ENCODE data around the gene RXRA. TPM values are rescaled to one million over a fixed set of nuclear protein-coding genes. Genes with fewer than 3 reads are reported as not detected.

Gene RXRA
- total RNA-seq, 1 donor from 2014 or later = 22.8 TPM

GRCh38 chr9:134288746-134289145 lies 37.5 kb upstream of the RXRA start:
- H3K4me3 Mint-ChIP-seq (ENCODE audit: low read depth) = no peak overlapping the region
- H3K27ac Mint-ChIP-seq = no peak overlapping the region
- no peaks in the 10 kb centered on the region for H3K9me3 Mint-ChIP-seq
- intact Hi-C loops (cut with micrococcal nuclease) = no loop called here
- H3K36me3 Mint-ChIP-seq (ENCODE audit: low read depth) = no peaks in the 10 kb centered on the region
- no peak for DNase-seq (ENCODE audit: low spot score)
- no peaks in the 10 kb centered on the region for H3K4me1 Mint-ChIP-seq (ENCODE audit: low read depth)
- peaks cover 6% of the 10 kb centered on the region for H3K27me3 Mint-ChIP-seq (ENCODE audit: low read depth)

DNA sequence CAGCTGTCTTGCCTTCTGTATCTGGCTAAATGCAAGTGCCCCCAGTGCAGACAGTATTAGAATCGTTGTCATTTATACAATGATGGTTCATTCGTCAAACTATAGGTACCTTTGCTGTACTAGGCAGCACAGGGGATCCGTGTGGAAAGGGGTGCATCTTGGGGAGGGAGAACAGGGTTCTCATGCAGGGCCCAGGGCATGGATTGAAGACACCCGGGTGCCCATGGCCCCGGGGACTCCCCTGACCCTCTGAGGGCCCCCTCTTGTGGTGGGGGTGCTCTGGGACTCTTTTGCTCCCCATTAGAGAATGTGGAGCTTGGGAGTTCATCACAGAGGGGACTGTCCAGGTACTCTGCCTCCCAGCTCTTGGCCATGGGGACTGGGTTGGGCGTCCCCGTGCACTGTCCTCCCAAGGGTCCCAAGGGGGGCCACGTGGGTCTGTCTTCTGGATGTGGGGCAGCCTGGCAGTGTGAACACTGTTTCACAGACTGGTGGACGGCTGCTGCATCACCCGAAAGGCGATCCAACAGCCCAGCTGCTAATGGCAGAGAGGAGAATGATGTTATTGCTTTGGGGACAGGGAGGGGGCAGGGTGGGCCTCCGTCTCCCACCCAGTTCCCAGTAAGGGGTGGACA lies 36.9 kb upstream of the RXRA start:
- no peaks in the 10 kb centered on the region for H3K9me3 Mint-ChIP-seq
- H3K27me3 Mint-ChIP-seq (ENCODE audit: low read depth) = peaks cover 6% of the 10 kb centered on the region
- H3K4me1 Mint-ChIP-seq (ENCODE audit: low read depth) = no peaks in the 10 kb centered on the region
- no peak for DNase-seq (ENCODE audit: low spot score)
- no peaks in the 10 kb centered on the region for H3K36me3 Mint-ChIP-seq (ENCODE audit: low read depth)
- intact Hi-C loops (cut with micrococcal nuclease) = no loop called here
- no peak overlapping the region for H3K27ac Mint-ChIP-seq
- H3K4me3 Mint-ChIP-seq (ENCODE audit: low read depth) = no peak overlapping the region

DNA sequence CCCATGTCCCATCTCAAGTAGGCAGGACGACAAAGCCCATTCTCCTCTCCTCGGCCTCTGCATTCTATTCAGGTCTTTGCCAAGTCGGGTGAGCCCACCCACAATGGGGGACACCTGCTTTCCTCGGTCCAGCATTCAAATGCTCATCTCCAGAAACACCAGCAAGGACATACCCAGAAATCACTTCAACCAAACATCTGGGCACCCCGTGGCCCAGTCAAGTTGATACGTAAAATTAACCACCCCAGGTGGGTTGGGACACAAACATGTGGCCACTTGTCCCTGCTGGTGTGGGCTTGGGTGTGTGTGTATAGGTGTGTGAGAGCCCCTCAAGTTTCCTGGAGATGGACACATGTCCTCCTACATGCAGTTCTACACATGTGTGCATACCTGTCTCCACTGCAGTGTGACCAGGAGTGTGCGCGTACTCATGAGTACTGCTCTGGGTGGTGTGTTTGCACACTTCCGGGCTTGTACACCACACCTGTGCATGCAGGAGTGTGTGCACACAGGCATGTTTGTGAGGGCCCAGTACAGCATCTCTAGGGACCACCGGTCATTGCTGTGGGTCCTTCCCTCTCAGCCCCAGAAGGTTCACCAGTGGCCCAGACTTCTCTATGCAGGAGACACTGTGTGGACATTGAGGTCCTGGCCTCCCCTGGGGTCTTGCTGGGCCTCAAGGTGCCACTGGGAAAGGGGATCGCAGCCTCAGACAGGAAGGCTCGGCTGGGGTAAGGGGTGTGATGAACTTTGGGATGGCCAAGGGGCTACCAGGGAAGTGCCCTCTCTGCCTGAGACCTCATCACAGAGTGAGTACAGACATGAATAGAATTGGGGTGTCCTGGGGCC lies 35.4 kb upstream of the RXRA start:
- no peak for DNase-seq (ENCODE audit: low spot score)
- Mint-ChIP-seq H3K4me3 (ENCODE audit: low read depth) (no peak overlapping the region), H3K36me3 (ENCODE audit: low read depth) (no peaks in the 10 kb centered on the region), H3K4me1 (ENCODE audit: low read depth) (no peaks in the 10 kb centered on the region), H3K27me3 (ENCODE audit: low read depth) (peaks cover 4% of the 10 kb centered on the region), H3K27ac (no peak overlapping the region), H3K9me3 (no peaks in the 10 kb centered on the region)
- intact Hi-C loops (cut with micrococcal nuclease) = no loop called here

- intact Hi-C loops (cut with micrococcal nuclease) = no loop called here
- Mint-ChIP-seq H3K27ac (no peak overlapping the region), H3K27me3 (ENCODE audit: low read depth) (peaks cover 4% of the 10 kb centered on the region), H3K4me3 (ENCODE audit: low read depth) (no peak overlapping the region), H3K36me3 (ENCODE audit: low read depth) (no peaks in the 10 kb centered on the region), H3K9me3 (no peaks in the 10 kb centered on the region), H3K4me1 (ENCODE audit: low read depth) (no peaks in the 10 kb centered on the region)
- DNase-seq (ENCODE audit: low spot score) = no peak
Measured at GRCh38 chr9:134291452-134291881, 34.8 kb upstream of the RXRA start.

- intact Hi-C loops (cut with micrococcal nuclease) = no loop called here
- Mint-ChIP-seq H3K9me3 (no peaks in the 10 kb centered on the region), H3K4me3 (ENCODE audit: low read depth) (no peak overlapping the region), H3K27me3 (ENCODE audit: low read depth) (no peaks in the 10 kb centered on the region), H3K36me3 (ENCODE audit: low read depth) (no peaks in the 10 kb centered on the region), H3K4me1 (ENCODE audit: low read depth) (no peaks in the 10 kb centered on the region), H3K27ac (no peak overlapping the region)
- no peak for DNase-seq (ENCODE audit: low spot score)
Measured at GRCh38 chr9:134291961-134292871, 34.0 kb upstream of the RXRA start.

- no peak for DNase-seq (ENCODE audit: low spot score)
- Mint-ChIP-seq H3K27ac (no peak overlapping the region), H3K36me3 (ENCODE audit: low read depth) (no peaks in the 10 kb centered on the region), H3K9me3 (no peaks in the 10 kb centered on the region), H3K27me3 (ENCODE audit: low read depth) (no peaks in the 10 kb centered on the region), H3K4me1 (ENCODE audit: low read depth) (no peaks in the 10 kb centered on the region), H3K4me3 (ENCODE audit: low read depth) (no peak overlapping the region)
- intact Hi-C loops (cut with micrococcal nuclease) = no loop called here
Measured at GRCh38 chr9:134293031-134293521, 33.2 kb upstream of the RXRA start.

GRCh38 chr9:134293611-134294152 lies 32.6 kb upstream of the RXRA start:
- no peaks in the 10 kb centered on the region for H3K36me3 Mint-ChIP-seq (ENCODE audit: low read depth)
- H3K4me3 Mint-ChIP-seq (ENCODE audit: low read depth) = no peak overlapping the region
- no peaks in the 10 kb centered on the region for H3K9me3 Mint-ChIP-seq
- no peaks in the 10 kb centered on the region for H3K27me3 Mint-ChIP-seq (ENCODE audit: low read depth)
- intact Hi-C loops (cut with micrococcal nuclease) = no loop called here
- H3K27ac Mint-ChIP-seq = no peak overlapping the region
- no peak for DNase-seq (ENCODE audit: low spot score)
- H3K4me1 Mint-ChIP-seq (ENCODE audit: low read depth) = no peaks in the 10 kb centered on the region

GRCh38 chr9:134294153-134295071 lies 31.8 kb upstream of the RXRA start:
- no peak for DNase-seq (ENCODE audit: low spot score)
- H3K4me3 Mint-ChIP-seq (ENCODE audit: low read depth) = no peak overlapping the region
- H3K36me3 Mint-ChIP-seq (ENCODE audit: low read depth) = no peaks in the 10 kb centered on the region
- no peaks in the 10 kb centered on the region for H3K4me1 Mint-ChIP-seq (ENCODE audit: low read depth)
- no peak overlapping the region for H3K27ac Mint-ChIP-seq
- no peaks in the 10 kb centered on the region for H3K27me3 Mint-ChIP-seq (ENCODE audit: low read depth)
- no peaks in the 10 kb centered on the region for H3K9me3 Mint-ChIP-seq
- intact Hi-C loops (cut with micrococcal nuclease) = no loop called here

DNA sequence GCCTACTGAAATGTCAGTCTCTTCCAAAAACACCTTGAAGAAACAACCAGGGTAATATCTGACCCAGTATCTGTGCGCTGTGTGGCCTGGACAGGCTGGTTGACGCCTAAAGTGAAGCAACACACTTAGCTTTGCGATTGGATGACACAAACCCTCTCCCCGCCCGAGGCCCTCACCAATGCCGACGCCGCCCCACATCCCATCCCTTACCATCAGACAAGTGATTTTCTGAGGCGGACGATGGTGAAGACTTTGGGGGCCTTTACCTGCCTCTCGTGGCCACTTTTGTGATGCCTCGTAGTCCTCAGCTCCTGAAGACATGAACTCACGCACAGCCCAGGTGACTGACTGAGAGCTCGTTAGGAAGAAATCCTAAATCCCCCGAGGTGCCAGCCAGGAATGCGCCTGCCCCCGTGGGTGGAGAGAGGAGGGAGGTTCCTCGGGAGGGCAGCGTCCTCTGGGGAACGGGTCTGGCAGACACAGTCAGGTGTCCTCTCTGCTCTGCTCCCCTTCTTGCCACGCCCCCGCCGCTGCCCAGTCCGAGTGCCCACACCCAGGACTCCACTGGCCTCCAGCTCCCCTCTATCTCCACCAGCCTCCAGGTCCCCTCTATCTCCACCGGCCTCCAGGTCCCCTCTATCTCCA lies 31.0 kb upstream of the RXRA start:
- DNase-seq (ENCODE audit: low spot score) = no peak
- Mint-ChIP-seq H3K36me3 (ENCODE audit: low read depth) (no peaks in the 10 kb centered on the region), H3K27ac (no peak overlapping the region), H3K9me3 (no peaks in the 10 kb centered on the region), H3K27me3 (ENCODE audit: low read depth) (peaks cover 1% of the 10 kb centered on the region), H3K4me3 (ENCODE audit: low read depth) (no peak overlapping the region), H3K4me1 (ENCODE audit: low read depth) (no peaks in the 10 kb centered on the region)
- intact Hi-C loops (cut with micrococcal nuclease) = no loop called here

DNA sequence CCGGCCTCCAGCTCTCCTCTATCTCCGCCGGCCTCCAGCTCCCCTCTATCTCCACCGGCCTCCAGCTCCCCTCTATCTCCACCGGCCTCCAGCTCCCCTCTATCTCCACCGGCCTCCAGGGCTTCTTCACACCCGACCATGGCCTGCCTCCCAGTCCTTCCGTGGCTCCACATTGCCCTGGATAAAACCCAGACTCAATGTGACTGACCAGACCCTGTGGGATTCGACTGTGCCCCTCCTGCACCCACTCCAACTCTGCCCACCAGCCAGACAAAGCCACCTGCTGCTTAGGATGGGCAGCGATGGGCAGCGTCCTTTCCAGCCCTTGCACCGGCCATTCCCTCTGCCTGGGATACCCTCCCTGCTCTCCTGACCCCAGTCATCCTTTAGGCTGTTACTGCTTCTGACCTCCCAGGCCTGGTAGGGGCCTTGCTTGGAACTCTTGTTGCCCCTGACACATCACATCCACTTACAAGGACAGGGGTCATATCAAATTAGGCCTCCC lies 30.5 kb upstream of the RXRA start:
- Mint-ChIP-seq H3K36me3 (ENCODE audit: low read depth) (no peaks in the 10 kb centered on the region), H3K4me1 (ENCODE audit: low read depth) (no peaks in the 10 kb centered on the region), H3K9me3 (no peaks in the 10 kb centered on the region), H3K4me3 (ENCODE audit: low read depth) (no peak overlapping the region), H3K27ac (no peak overlapping the region), H3K27me3 (ENCODE audit: low read depth) (peaks cover 7% of the 10 kb centered on the region)
- DNase-seq (ENCODE audit: low spot score) = no peak
- intact Hi-C loops (cut with micrococcal nuclease) = no loop called here

- H3K36me3 Mint-ChIP-seq (ENCODE audit: low read depth) = no peaks in the 10 kb centered on the region
- H3K27me3 Mint-ChIP-seq (ENCODE audit: low read depth) = peaks cover 7% of the 10 kb centered on the region
- DNase-seq (ENCODE audit: low spot score) = no peak
- H3K4me3 Mint-ChIP-seq (ENCODE audit: low read depth) = no peak overlapping the region
- no peak overlapping the region for H3K27ac Mint-ChIP-seq
- intact Hi-C loops (cut with micrococcal nuclease) = no loop called here
- H3K4me1 Mint-ChIP-seq (ENCODE audit: low read depth) = peaks cover 2% of the 10 kb centered on the region
- no peaks in the 10 kb centered on the region for H3K9me3 Mint-ChIP-seq
Measured at GRCh38 chr9:134296301-134297082, 29.8 kb upstream of the RXRA start.
